Lung (tissue), 12 donors: ENCODE data around the gene C2orf42. TPM values are rescaled to one million over a fixed set of nuclear protein-coding genes. Genes with fewer than 3 reads are reported as not detected.
"Not testable (repeated sequence)": the region's sequence is repeated elsewhere in the genome, so short reads cannot be mapped to it uniquely, and the experiment has no call there.

Experiments used
- ATAC-seq: fragments of 200-7000 bp; cut with Tn5 transposase; one replicate; pipeline ENCODE4 v1.9.1; 2020; ENCODE audit warnings: moderate number of reproducible peaks; ENCODE audit not compliant: insufficient read depth, low FRiP score
- DNase-seq, 3 donors: peaks; one replicate each; pipeline ENCODE4 v3.0.0-alpha.2; 2013 to 2017
- H3K27ac ChIP-seq, 2 donors: one replicate each; pipeline ENCODE4 v1.5.1; 2013; ENCODE audit warnings: mild to moderate bottlenecking in 2 of 2, moderate library complexity in 2 of 2, control low read depth in 1 of 2, inconsistent platforms in 1 of 2, low read depth in 1 of 2, low read length in 1 of 2
- H3K27me3 ChIP-seq, 3 donors: one replicate each; pipeline ENCODE4 v1.5.1; 2013; ENCODE audit warnings: low read length in 2 of 3; ENCODE audit not compliant: control insufficient read depth in 3 of 3, insufficient read depth in 3 of 3
- H3K36me3 ChIP-seq, 4 donors: one replicate each; pipeline ENCODE4 v1.5.1; 2013; ENCODE audit warnings: low read length in 4 of 4, mild to moderate bottlenecking in 1 of 4, moderate library complexity in 1 of 4; ENCODE audit not compliant: control insufficient read depth in 4 of 4, insufficient read depth in 4 of 4
- H3K4me1 ChIP-seq, 5 donors: one replicate each; pipeline ENCODE4 v1.5.1; 2013; ENCODE audit warnings: low read length in 5 of 5, mild to moderate bottlenecking in 2 of 5, moderate library complexity in 1 of 5; ENCODE audit not compliant: control insufficient read depth in 5 of 5, insufficient read depth in 5 of 5
- H3K4me3 ChIP-seq: one replicate; pipeline ENCODE4 v1.5.1; 2013; ENCODE audit warnings: mild to moderate bottlenecking, control low read depth, moderate library complexity
- H3K9ac ChIP-seq, 2 donors: one replicate each; pipeline ENCODE4 v1.5.1; 2013; ENCODE audit warnings: low read length in 2 of 2, control low read depth in 1 of 2; ENCODE audit not compliant: insufficient read depth in 1 of 2
- H3K9me3 ChIP-seq, 4 donors: one replicate each; pipeline ENCODE4 v1.5.1; 2013; ENCODE audit warnings: low read length in 3 of 4, mild to moderate bottlenecking in 1 of 4, moderate library complexity in 1 of 4; ENCODE audit not compliant: control insufficient read depth in 4 of 4, insufficient read depth in 3 of 4
- WGBS, 2 donors: extraction: QIAGEN DNeasy Blood & Tissue Kit; methylation state at CpG; one replicate each; pipeline ENCODE4 v1.1.7; 2013; 5-methylcytosine and 5-hydroxymethylcytosine counted together
- polyA plus RNA-seq, 2 donors: library from polyadenylated mRNA; stranded (reverse); fragments of 200-250 nt; gene quantifications; one replicate each; pipeline ENCODE4 v1.2.1, GENCODE V29; 2013
- total RNA-seq, 2 donors: library from RNA; depleted of rRNA in 1 of 2; stranded (reverse); fragments of >200 nt in 1 of 2; gene quantifications; one replicate each; pipeline ENCODE4 v1.2.1, GENCODE V29; 2014 to 2021
- TF ChIP-seq, protein P1 (sequence below): IDR thresholded peaks from 2 replicates; pipeline ENCODE4 v1.5.1; 2012; ENCODE audit warnings: mild to moderate bottlenecking; ENCODE audit errors: control extremely low read depth, extremely low read depth
- donor health status: control.
- donor health status: control.
- donor health status: Bipolar disorder and iron deficiency.
- donor health status: healthy.
- donor health status: DM: yes; HTN: yes; CAD: no.

C2orf42 gene
- total and polyA plus RNA-seq, 4 donors, result 4.3 to 15.0 (median 9.3) TPM

DNA sequence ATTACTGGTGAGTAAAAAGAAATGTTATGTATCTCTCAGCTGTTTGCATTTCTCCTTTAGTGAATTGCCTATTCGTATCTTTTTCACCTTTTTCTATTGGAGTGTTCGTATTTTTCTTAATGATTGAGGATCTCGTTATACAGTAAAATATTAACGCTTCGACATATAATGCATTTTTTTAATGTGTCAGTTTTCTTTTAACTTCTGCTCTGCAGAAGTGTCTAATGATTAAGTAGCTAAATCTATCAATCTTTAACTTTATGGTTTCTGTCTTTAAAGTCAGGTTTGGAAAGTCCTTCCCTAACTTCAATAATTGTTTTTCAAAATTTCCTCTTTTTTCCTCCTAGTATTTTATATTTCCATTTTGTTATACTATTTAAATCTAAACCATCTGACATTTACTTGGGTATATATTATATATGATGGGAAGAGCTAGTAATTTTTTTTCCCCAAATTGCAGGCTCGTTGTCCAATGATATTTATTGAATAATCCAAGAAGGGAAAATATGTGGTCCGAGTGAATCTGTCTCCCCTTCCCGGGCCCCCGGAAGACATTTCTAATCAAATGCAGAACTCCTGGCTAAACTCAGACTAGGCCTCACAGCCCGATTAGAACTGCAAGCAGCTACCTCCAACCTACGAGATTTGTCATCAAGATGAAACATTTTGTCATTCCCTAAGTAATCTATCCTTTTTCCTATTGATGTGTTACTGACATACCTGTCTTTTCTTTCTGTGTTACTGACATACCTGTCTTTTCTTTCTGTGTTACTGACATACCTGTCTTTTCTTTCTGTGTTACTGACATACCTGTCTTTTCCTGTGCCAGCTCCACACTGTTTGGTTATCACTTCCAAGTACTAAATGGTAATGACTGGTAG, 86.3 kb downstream of the C2orf42 start:
- Histone ChIP-seq H3K9ac (peak overlapping the region in 1 of 2 donors; percentile 54), H3K36me3 (no peaks in the 10 kb centered on the region), H3K4me1 (peaks cover 0 to 18% (median 2%) of the 10 kb centered on the region in 5 donors), H3K27me3 (no peaks in the 10 kb centered on the region), H3K27ac (no peak overlapping the region), H3K9me3 (no peaks in the 10 kb centered on the region), H3K4me3 (no peak overlapping the region)
- peak; percentile 86 to 91 (median 89) for DNase-seq
- no peak for ATAC-seq
- 44 to 47% methylated on average over 11 of the region's 11 CpGs for WGBS, 2 donors
- TF ChIP-seq, protein P1, sequence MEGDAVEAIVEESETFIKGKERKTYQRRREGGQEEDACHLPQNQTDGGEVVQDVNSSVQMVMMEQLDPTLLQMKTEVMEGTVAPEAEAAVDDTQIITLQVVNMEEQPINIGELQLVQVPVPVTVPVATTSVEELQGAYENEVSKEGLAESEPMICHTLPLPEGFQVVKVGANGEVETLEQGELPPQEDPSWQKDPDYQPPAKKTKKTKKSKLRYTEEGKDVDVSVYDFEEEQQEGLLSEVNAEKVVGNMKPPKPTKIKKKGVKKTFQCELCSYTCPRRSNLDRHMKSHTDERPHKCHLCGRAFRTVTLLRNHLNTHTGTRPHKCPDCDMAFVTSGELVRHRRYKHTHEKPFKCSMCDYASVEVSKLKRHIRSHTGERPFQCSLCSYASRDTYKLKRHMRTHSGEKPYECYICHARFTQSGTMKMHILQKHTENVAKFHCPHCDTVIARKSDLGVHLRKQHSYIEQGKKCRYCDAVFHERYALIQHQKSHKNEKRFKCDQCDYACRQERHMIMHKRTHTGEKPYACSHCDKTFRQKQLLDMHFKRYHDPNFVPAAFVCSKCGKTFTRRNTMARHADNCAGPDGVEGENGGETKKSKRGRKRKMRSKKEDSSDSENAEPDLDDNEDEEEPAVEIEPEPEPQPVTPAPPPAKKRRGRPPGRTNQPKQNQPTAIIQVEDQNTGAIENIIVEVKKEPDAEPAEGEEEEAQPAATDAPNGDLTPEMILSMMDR, result no peak

GRCh38 chr2:70103531-70104061, 87.2 kb downstream of the C2orf42 start:
- H3K9ac ChIP-seq, result no peak overlapping the region

DNA sequence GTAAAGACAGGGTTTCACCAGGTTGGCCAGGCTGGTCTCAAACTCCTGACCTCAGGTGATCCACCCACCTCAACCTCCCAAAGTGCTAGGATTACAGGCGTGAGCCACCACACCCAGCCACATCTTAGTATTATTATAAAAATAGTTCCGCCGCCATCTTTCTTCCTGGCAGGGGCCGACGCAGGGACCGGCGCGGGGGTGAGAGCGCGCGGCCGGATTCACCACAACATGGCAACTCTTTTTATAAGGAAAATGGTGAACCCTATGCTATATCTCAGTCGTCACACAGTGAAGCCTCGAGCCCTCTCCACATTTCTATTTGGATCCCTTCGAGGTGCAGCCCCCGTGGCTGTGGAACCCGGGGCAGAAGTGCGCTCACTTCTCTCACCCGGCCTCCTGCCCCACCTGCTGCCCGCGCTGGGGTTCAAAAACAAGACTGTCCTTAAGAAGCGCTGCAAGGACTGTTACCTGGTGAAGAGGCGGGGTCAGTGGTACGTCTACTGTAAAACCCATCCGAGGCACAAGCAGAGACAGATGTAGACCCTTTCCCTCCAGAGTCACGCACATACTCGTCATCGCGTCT, 88.4 kb downstream of the C2orf42 start:
- not testable (repeated sequence) for H3K4me1 ChIP-seq, H3K9me3 ChIP-seq, H3K27me3 ChIP-seq, H3K9ac ChIP-seq, H3K36me3 ChIP-seq, H3K4me3 ChIP-seq, H3K27ac ChIP-seq, ATAC-seq, DNase-seq
- WGBS, 2 donors, result 94 to 95% methylated on average over 29 of the region's 29 CpGs

More at GRCh38 chr2:70103531-70104061, 87.2 kb downstream of the C2orf42 start:
- Histone ChIP-seq H3K27ac (no peak overlapping the region), H3K4me1 (peaks cover 0 to 16% (median 2%) of the 10 kb centered on the region in 5 donors), H3K27me3 (no peaks in the 10 kb centered on the region), H3K36me3 (no peaks in the 10 kb centered on the region), H3K4me3 (no peak overlapping the region), H3K9me3 (no peaks in the 10 kb centered on the region)
- TF ChIP-seq, protein P1, result no peak
- WGBS, 2 donors, result 74 to 85% methylated on average over 5 of the region's 5 CpGs
- ATAC-seq (no peak), DNase-seq (no peak)

DNA sequence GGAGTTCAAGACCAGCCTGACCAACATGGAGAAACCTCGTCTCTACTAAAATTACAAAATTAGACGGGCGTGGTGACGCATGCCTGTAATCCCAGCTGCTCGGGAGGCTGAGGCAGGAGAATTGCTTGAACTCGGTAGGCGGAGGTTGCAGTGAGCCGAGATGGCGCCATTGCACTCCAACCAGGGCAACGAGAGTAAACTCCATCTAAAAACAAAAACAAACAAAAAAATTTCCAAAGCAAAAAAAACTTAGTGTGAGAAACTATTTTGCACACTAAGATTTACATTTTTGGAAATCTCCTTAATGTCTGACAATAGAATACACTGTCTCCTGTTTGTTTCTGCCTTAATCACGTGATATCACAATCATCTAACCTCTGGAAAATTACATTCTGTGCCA, 89.1 kb downstream of the C2orf42 start:
- not testable (repeated sequence) for H3K9me3 ChIP-seq, DNase-seq, H3K9ac ChIP-seq, H3K4me1 ChIP-seq, H3K4me3 ChIP-seq, H3K27ac ChIP-seq, ATAC-seq, H3K36me3 ChIP-seq, H3K27me3 ChIP-seq
- 92 to 94% methylated on average over 11 of the region's 11 CpGs for WGBS, 2 donors
